ENCODE measurements around the gene CALHM5. TPM values are rescaled to one million over a fixed set of nuclear protein-coding genes. Genes with fewer than 3 reads are reported as not detected.

CALHM5 gene
- polyA plus RNA-seq, 6 donors from 2014 or later, result not detected

GRCh38 chr6:116514111-116514510 lies 2.7 kb downstream of the CALHM5 start:
- Mint-ChIP-seq H3K9me3 (peaks cover 0 to 7% (median 0%) of the 10 kb centered on the region in 7 donors), H3K36me3 (no peaks in the 10 kb centered on the region), H3K27me3 (no peaks in the 10 kb centered on the region), H3K4me3 (no peak overlapping the region), H3K27ac (peak overlapping the region in 1 of 6 donors; percentile 50), H3K4me1 (peaks cover 5 to 11% (median 10%) of the 10 kb centered on the region in 3 donors)
- peak in 1 of 2 donors; percentile 64 for ATAC-seq (ENCODE audit: low read depth in 2 of 2)
- no peak for DNase-seq

- H3K27ac Mint-ChIP-seq, result no peak overlapping the region
- peaks cover 5 to 11% (median 10%) of the 10 kb centered on the region in 3 donors for H3K4me1 Mint-ChIP-seq
- H3K27me3 Mint-ChIP-seq, result no peaks in the 10 kb centered on the region
- ATAC-seq (ENCODE audit: low read depth in 2 of 2), result no peak
- no peaks in the 10 kb centered on the region for H3K36me3 Mint-ChIP-seq
- no peak for DNase-seq
- no peaks in the 10 kb centered on the region for H3K9me3 Mint-ChIP-seq
- H3K4me3 Mint-ChIP-seq, result no peak overlapping the region
Measured at GRCh38 chr6:116515141-116515540, 3.7 kb downstream of the CALHM5 start.

- H3K4me1 Mint-ChIP-seq, result peaks cover 4 to 8% (median 5%) of the 10 kb centered on the region in 3 donors
- DNase-seq, result no peak
- no peak overlapping the region for H3K4me3 Mint-ChIP-seq
- H3K9me3 Mint-ChIP-seq, result peaks cover 0 to 4% (median 0%) of the 10 kb centered on the region in 7 donors
- no peaks in the 10 kb centered on the region for H3K27me3 Mint-ChIP-seq
- no peak overlapping the region for H3K27ac Mint-ChIP-seq
- no peaks in the 10 kb centered on the region for H3K36me3 Mint-ChIP-seq
- ATAC-seq (ENCODE audit: low read depth in 2 of 2), result no peak
Measured at GRCh38 chr6:116518621-116519368, 7.4 kb downstream of the CALHM5 start.

- ATAC-seq (ENCODE audit: low read depth in 2 of 2), result no peak
- no peak for DNase-seq
- Mint-ChIP-seq H3K4me1 (peaks cover 0 to 4% (median 0%) of the 10 kb centered on the region in 3 donors), H3K9me3 (peaks cover 0 to 4% (median 0%) of the 10 kb centered on the region in 7 donors), H3K27ac (no peak overlapping the region), H3K27me3 (no peaks in the 10 kb centered on the region), H3K36me3 (no peaks in the 10 kb centered on the region), H3K4me3 (no peak overlapping the region)
Measured at GRCh38 chr6:116522896-116523295, 11.5 kb downstream of the CALHM5 start.

- H3K4me1 Mint-ChIP-seq, result peaks cover 0 to 4% (median 0%) of the 10 kb centered on the region in 3 donors
- H3K4me3 Mint-ChIP-seq, result no peak overlapping the region
- no peak for ATAC-seq (ENCODE audit: low read depth in 2 of 2)
- H3K27ac Mint-ChIP-seq, result no peak overlapping the region
- no peaks in the 10 kb centered on the region for H3K27me3 Mint-ChIP-seq
- no peaks in the 10 kb centered on the region for H3K36me3 Mint-ChIP-seq
- no peak for DNase-seq
- H3K9me3 Mint-ChIP-seq, result peaks cover 0 to 4% (median 0%) of the 10 kb centered on the region in 7 donors
Measured at GRCh38 chr6:116524236-116524635, 12.8 kb downstream of the CALHM5 start.

GRCh38 chr6:116528133-116528532 lies 16.7 kb downstream of the CALHM5 start:
- H3K27me3 Mint-ChIP-seq, result peaks cover 0 to 5% (median 0%) of the 10 kb centered on the region in 3 donors

GRCh38 chr6:116528780-116529179 lies 17.3 kb downstream of the CALHM5 start:
- DNase-seq, result no peak
- peaks cover 0 to 8% (median 0%) of the 10 kb centered on the region in 3 donors for H3K27me3 Mint-ChIP-seq
- no peak overlapping the region for H3K27ac Mint-ChIP-seq
- no peaks in the 10 kb centered on the region for H3K9me3 Mint-ChIP-seq
- H3K36me3 Mint-ChIP-seq, result no peaks in the 10 kb centered on the region
- peaks cover 2 to 6% (median 4%) of the 10 kb centered on the region in 3 donors for H3K4me1 Mint-ChIP-seq
- no peak for ATAC-seq (ENCODE audit: low read depth in 2 of 2)
- H3K4me3 Mint-ChIP-seq, result no peak overlapping the region

More at GRCh38 chr6:116528133-116528532, 16.7 kb downstream of the CALHM5 start:
- Mint-ChIP-seq H3K36me3 (no peaks in the 10 kb centered on the region), H3K9me3 (no peaks in the 10 kb centered on the region), H3K4me3 (no peak overlapping the region), H3K27ac (no peak overlapping the region), H3K4me1 (peaks cover 2 to 6% (median 4%) of the 10 kb centered on the region in 3 donors)
- ATAC-seq (ENCODE audit: low read depth in 2 of 2) (no peak), DNase-seq (no peak)

- DNase-seq (no peak), ATAC-seq (ENCODE audit: low read depth in 2 of 2) (no peak)
- Mint-ChIP-seq H3K27me3 (peaks cover 0 to 8% (median 0%) of the 10 kb centered on the region in 3 donors), H3K27ac (peak overlapping the region in 1 of 6 donors; percentile 18), H3K4me3 (no peak overlapping the region), H3K4me1 (peaks cover 2 to 6% (median 4%) of the 10 kb centered on the region in 3 donors), H3K36me3 (no peaks in the 10 kb centered on the region), H3K9me3 (no peaks in the 10 kb centered on the region)
Measured at GRCh38 chr6:116529466-116530290, 18.2 kb downstream of the CALHM5 start.

GRCh38 chr6:116530436-116530835 lies 19.0 kb downstream of the CALHM5 start:
- Mint-ChIP-seq H3K27me3 (peaks cover 0 to 8% (median 0%) of the 10 kb centered on the region in 3 donors), H3K4me3 (no peak overlapping the region), H3K36me3 (no peaks in the 10 kb centered on the region), H3K9me3 (no peaks in the 10 kb centered on the region), H3K27ac (no peak overlapping the region), H3K4me1 (peaks cover 2 to 6% (median 4%) of the 10 kb centered on the region in 3 donors)
- no peak for ATAC-seq (ENCODE audit: low read depth in 2 of 2)
- DNase-seq, result no peak

GRCh38 chr6:116531675-116532570 lies 20.5 kb downstream of the CALHM5 start:
- peak; percentile 69 for DNase-seq
- peaks cover 0 to 8% (median under 1%) of the 10 kb centered on the region in 3 donors for H3K27me3 Mint-ChIP-seq
- no peaks in the 10 kb centered on the region for H3K36me3 Mint-ChIP-seq
- peak; percentile 94 to 98 for ATAC-seq (ENCODE audit: low read depth in 2 of 2)
- H3K9me3 Mint-ChIP-seq, result no peaks in the 10 kb centered on the region
- no peak overlapping the region for H3K4me3 Mint-ChIP-seq
- no peak overlapping the region for H3K27ac Mint-ChIP-seq
- peaks cover 2 to 11% (median 8%) of the 10 kb centered on the region in 3 donors for H3K4me1 Mint-ChIP-seq

GRCh38 chr6:116533233-116533957 lies 22.0 kb downstream of the CALHM5 start:
- Mint-ChIP-seq H3K4me3 (no peak overlapping the region), H3K4me1 (peaks cover 2 to 11% (median 8%) of the 10 kb centered on the region in 3 donors), H3K27me3 (peaks cover 0 to 8% (median 4%) of the 10 kb centered on the region in 3 donors), H3K9me3 (no peaks in the 10 kb centered on the region), H3K27ac (peak overlapping the region in 1 of 6 donors; percentile 24), H3K36me3 (no peaks in the 10 kb centered on the region)
- DNase-seq (no peak), ATAC-seq (ENCODE audit: low read depth in 2 of 2) (no peak)

GRCh38 chr6:116535109-116535508 lies 23.7 kb downstream of the CALHM5 start:
- DNase-seq (no peak), ATAC-seq (ENCODE audit: low read depth in 2 of 2) (no peak)
- no peaks in the 10 kb centered on the region for H3K9me3 Mint-ChIP-seq

More at GRCh38 chr6:116535109-116535508, 23.7 kb downstream of the CALHM5 start:
- H3K27ac Mint-ChIP-seq, result no peak overlapping the region
- H3K4me1 Mint-ChIP-seq, result peaks cover 2 to 11% (median 8%) of the 10 kb centered on the region in 3 donors
- H3K27me3 Mint-ChIP-seq, result peaks cover 3 to 15% (median 7%) of the 10 kb centered on the region in 3 donors
- no peak overlapping the region for H3K4me3 Mint-ChIP-seq
- no peaks in the 10 kb centered on the region for H3K36me3 Mint-ChIP-seq
